ENCODE results near the gene MTNR1B. TPM values are rescaled to one million over a fixed set of nuclear protein-coding genes. Genes with fewer than 3 reads are reported as not detected.

MTNR1B gene
- total RNA-seq, 1 experiment from 2014 or later = not detected

DNA sequence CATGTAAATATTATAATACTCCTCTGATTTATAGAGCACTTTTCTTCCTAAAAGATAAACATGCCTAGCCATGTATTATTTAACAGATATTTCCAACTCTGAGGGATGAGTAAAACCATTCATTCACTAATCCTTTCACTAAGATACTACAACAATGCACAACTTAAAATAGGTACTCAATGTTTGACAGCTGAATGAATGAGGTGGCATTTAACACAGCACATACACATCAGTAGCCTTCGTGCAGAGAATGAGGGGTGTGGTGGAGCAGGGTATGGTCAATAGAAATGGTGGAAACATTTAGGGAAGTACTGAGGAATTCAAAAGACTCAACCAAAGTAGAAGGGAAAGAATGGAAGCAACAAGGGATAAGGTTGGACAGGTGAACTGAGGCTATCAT is 46.7 kb upstream of the MTNR1B start:
- RAD21 ChIA-PET (ENCODE audit: low non-redundant PET in 1 of 2, low total read pairs in 2 of 2, uncharacterized antibody in 2 of 2, unreplicated experiment in 2 of 2) = no interaction called here
- ATAC-seq = no peak
- no peaks in the 10 kb centered on the region for H3K27me3 ChIP-seq (ENCODE audit: insufficient read depth, low read length)
- TF ChIP-seq JUND (IDR thresholded peaks at IDR 0.05) (no peak), SP1 (IDR thresholded peaks at IDR 0.05; ENCODE audit: low read depth) (no peak), SRF (IDR thresholded peaks at IDR 0.05; ENCODE audit: low read depth) (no peak), RAD21 (IDR thresholded peaks at IDR 0.05; ENCODE audit: low read depth) (no peak), SIN3A (IDR thresholded peaks at IDR 0.05; ENCODE audit: low read depth) (no peak), EGR1 (IDR thresholded peaks at IDR 0.05; ENCODE audit: low read depth) (no peak), CEBPB (IDR thresholded peaks at IDR 0.05; ENCODE audit: low read depth) (no peak)
- TF ChIP-seq, protein P1, sequence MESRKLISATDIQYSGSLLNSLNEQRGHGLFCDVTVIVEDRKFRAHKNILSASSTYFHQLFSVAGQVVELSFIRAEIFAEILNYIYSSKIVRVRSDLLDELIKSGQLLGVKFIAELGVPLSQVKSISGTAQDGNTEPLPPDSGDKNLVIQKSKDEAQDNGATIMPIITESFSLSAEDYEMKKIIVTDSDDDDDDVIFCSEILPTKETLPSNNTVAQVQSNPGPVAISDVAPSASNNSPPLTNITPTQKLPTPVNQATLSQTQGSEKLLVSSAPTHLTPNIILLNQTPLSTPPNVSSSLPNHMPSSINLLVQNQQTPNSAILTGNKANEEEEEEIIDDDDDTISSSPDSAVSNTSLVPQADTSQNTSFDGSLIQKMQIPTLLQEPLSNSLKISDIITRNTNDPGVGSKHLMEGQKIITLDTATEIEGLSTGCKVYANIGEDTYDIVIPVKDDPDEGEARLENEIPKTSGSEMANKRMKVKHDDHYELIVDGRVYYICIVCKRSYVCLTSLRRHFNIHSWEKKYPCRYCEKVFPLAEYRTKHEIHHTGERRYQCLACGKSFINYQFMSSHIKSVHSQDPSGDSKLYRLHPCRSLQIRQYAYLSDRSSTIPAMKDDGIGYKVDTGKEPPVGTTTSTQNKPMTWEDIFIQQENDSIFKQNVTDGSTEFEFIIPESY (IDR thresholded peaks at IDR 0.05; ENCODE audit: extremely low read depth, insufficient replicate concordance, low read length) = no peak
- TF ChIP-seq, protein P2, sequence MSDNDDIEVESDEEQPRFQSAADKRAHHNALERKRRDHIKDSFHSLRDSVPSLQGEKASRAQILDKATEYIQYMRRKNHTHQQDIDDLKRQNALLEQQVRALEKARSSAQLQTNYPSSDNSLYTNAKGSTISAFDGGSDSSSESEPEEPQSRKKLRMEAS (IDR thresholded peaks at IDR 0.05) = no peak
- no peak overlapping the region for H3K4me3 ChIP-seq (replicated peaks in 1 of 2; ENCODE audit: low read depth in 1 of 2, low read length in 2 of 2)
- no peaks in the 10 kb centered on the region for H3K4me1 ChIP-seq (ENCODE audit: control insufficient read depth in 1 of 2, insufficient read depth in 2 of 2, low read length in 2 of 2)
- POLR2A ChIA-PET = no interaction called here
- H3K27ac ChIP-seq (ENCODE audit: low read depth, low read length) = no peak overlapping the region
- BruUV-seq (replicated peaks) = no TSS peak
- CTCF ChIA-PET = no interaction called here
- H3K4me2 ChIP-seq (ENCODE audit: low read length) = no peak overlapping the region
- H3K36me3 ChIP-seq (ENCODE audit: control insufficient read depth in 1 of 2, insufficient read depth in 2 of 2, low read length in 2 of 2) = no peaks in the 10 kb centered on the region
- H4K20me1 ChIP-seq (ENCODE audit: insufficient read depth) = no peaks in the 10 kb centered on the region
- no peaks in the 10 kb centered on the region for H3K79me2 ChIP-seq (ENCODE audit: insufficient read depth, low read length)
- H3K9me2 ChIP-seq (ENCODE audit: insufficient read depth) = no peaks in the 10 kb centered on the region
- H3K9me3 ChIP-seq (ENCODE audit: control insufficient read depth in 1 of 2, insufficient read depth in 1 of 2, low read depth in 1 of 2, low read length in 2 of 2) = no peaks in the 10 kb centered on the region
- H3K9ac ChIP-seq (ENCODE audit: low read length) = no peak overlapping the region
- intact Hi-C loops (cut with micrococcal nuclease) = no loop called here
- no peak for DNase-seq (ENCODE audit: low read depth, low spot score)
- H2AFZ ChIP-seq (ENCODE audit: low read depth, low read length, poor library complexity, severe bottlenecking) = no peak overlapping the region

DNA sequence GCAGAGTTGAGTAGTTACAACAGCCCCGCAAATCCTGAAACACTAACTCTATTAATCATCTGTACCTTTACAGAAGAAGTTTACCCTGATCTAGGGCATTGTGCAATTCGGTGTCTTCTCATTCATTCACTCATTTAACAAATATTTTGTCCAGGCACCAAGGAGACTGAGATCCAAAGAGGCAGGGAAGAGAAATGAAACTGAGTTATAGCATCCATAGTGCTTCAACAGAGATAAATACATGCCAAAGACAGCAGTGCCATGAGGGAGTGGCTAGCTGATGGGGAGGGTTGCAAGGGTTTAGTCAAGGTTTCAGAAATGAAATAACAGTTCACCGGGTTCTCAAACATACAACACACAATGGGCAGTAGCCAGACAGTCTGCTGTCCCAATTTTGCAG is 40.2 kb upstream of the MTNR1B start:
- ATAC-seq (no peak), DNase-seq (ENCODE audit: low read depth, low spot score) (no peak)
- Histone ChIP-seq H3K27me3 (ENCODE audit: insufficient read depth, low read length) (no peaks in the 10 kb centered on the region), H4K20me1 (ENCODE audit: insufficient read depth) (no peaks in the 10 kb centered on the region), H3K9me3 (ENCODE audit: control insufficient read depth in 1 of 2, insufficient read depth in 1 of 2, low read depth in 1 of 2, low read length in 2 of 2) (no peaks in the 10 kb centered on the region), H3K27ac (ENCODE audit: low read depth, low read length) (no peak overlapping the region), H3K4me3 (replicated peaks in 1 of 2; ENCODE audit: low read depth in 1 of 2, low read length in 2 of 2) (no peak overlapping the region), H3K4me2 (ENCODE audit: low read length) (no peak overlapping the region), H3K9me2 (ENCODE audit: insufficient read depth) (no peaks in the 10 kb centered on the region), H3K36me3 (ENCODE audit: control insufficient read depth in 1 of 2, insufficient read depth in 2 of 2, low read length in 2 of 2) (no peaks in the 10 kb centered on the region), H2AFZ (ENCODE audit: low read depth, low read length, poor library complexity, severe bottlenecking) (no peak overlapping the region), H3K9ac (ENCODE audit: low read length) (no peak overlapping the region), H3K79me2 (ENCODE audit: insufficient read depth, low read length) (no peaks in the 10 kb centered on the region), H3K4me1 (ENCODE audit: control insufficient read depth in 1 of 2, insufficient read depth in 2 of 2, low read length in 2 of 2) (no peaks in the 10 kb centered on the region)
- POLR2A ChIA-PET = no interaction called here
- CTCF ChIA-PET = no interaction called here
- intact Hi-C loops (cut with micrococcal nuclease) = no loop called here
- BruUV-seq (replicated peaks) = no TSS peak
- no peak for TF ChIP-seq POLR2A (IDR thresholded peaks at IDR 0.05; ENCODE audit: borderline replicate concordance, extremely low read depth, insufficient read depth, insufficient read length)
- no peak for TF ChIP-seq FOSL1 (IDR thresholded peaks at IDR 0.05; ENCODE audit: low read depth)
- TF ChIP-seq TCF7L2 (IDR thresholded peaks at IDR 0.05; ENCODE audit: borderline replicate concordance, extremely low read depth, insufficient read depth, insufficient read length) = no peak
- TF ChIP-seq CBX3 (IDR thresholded peaks at IDR 0.05; ENCODE audit: low read depth) = no peak
- TF ChIP-seq, protein P2 (IDR thresholded peaks at IDR 0.05) = no peak
- no peak for TF ChIP-seq SP1 (IDR thresholded peaks at IDR 0.05; ENCODE audit: low read depth)
- no peak for TF ChIP-seq EZH2 (IDR thresholded peaks at IDR 0.05)
- TF ChIP-seq SIN3A (IDR thresholded peaks at IDR 0.05; ENCODE audit: low read depth) = no peak
- TF ChIP-seq, protein P3, sequence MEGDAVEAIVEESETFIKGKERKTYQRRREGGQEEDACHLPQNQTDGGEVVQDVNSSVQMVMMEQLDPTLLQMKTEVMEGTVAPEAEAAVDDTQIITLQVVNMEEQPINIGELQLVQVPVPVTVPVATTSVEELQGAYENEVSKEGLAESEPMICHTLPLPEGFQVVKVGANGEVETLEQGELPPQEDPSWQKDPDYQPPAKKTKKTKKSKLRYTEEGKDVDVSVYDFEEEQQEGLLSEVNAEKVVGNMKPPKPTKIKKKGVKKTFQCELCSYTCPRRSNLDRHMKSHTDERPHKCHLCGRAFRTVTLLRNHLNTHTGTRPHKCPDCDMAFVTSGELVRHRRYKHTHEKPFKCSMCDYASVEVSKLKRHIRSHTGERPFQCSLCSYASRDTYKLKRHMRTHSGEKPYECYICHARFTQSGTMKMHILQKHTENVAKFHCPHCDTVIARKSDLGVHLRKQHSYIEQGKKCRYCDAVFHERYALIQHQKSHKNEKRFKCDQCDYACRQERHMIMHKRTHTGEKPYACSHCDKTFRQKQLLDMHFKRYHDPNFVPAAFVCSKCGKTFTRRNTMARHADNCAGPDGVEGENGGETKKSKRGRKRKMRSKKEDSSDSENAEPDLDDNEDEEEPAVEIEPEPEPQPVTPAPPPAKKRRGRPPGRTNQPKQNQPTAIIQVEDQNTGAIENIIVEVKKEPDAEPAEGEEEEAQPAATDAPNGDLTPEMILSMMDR (IDR thresholded peaks at IDR 0.05 in 2 of 3, conservative IDR thresholded peaks at IDR 0.05 in 1 of 3; ENCODE audit: borderline replicate concordance in 1 of 3, insufficient read depth in 1 of 3, low read depth in 2 of 3, low read length in 2 of 3) = no peak
- TF ChIP-seq ZFX (IDR thresholded peaks at IDR 0.05) = no peak
- TF ChIP-seq SRF (IDR thresholded peaks at IDR 0.05; ENCODE audit: low read depth) = no peak
- no peak for TF ChIP-seq ZNF274 (IDR thresholded peaks at IDR 0.05; ENCODE audit: low read depth, low read length)
- TF ChIP-seq JUND (IDR thresholded peaks at IDR 0.05) = no peak
- RAD21 ChIA-PET (ENCODE audit: low non-redundant PET in 1 of 2, low total read pairs in 2 of 2, uncharacterized antibody in 2 of 2, unreplicated experiment in 2 of 2) = no interaction called here

Data from HCT116 (cell line).